SK-N-SH treated with all-trans-retinoic acid at 6 μM for 48 hours (cell line): ENCODE data around the gene C19orf33.

Source experiments
- ARNTL ChIP-seq: fragments of 450-650 bp; formaldehyde crosslinking; IDR thresholded peaks from 2 replicates; pipeline ENCODE4 v1.5.0; 2020; ENCODE audit warnings: low read depth, mild to moderate bottlenecking, moderate library complexity, borderline replicate concordance
- CSDC2 ChIP-seq: fragments of 250-450 bp; sonication (Bioruptor Pico); IDR thresholded peaks from 2 replicates; pipeline ENCODE4 v1.5.0; 2020; ENCODE audit warnings: mild to moderate bottlenecking, moderate library complexity
- PATZ1 ChIP-seq: fragments of 250-450 bp; sonication (Bioruptor Pico); IDR thresholded peaks from 2 replicates; pipeline ENCODE4 v1.8.0; 2020; ENCODE audit warnings: mild to moderate bottlenecking, moderate library complexity, borderline replicate concordance
- RARB ChIP-seq: fragments of 250-450 bp; sonication (Bioruptor Pico); IDR thresholded peaks from 2 replicates; pipeline ENCODE4 v1.8.0; 2021; ENCODE audit warnings: mild to moderate bottlenecking, moderate library complexity
- ZFP3 ChIP-seq: fragments of 250-450 bp; sonication (Bioruptor Pico); IDR thresholded peaks from 2 replicates; pipeline ENCODE4 v1.5.0; 2020; ENCODE audit warnings: mild to moderate bottlenecking, moderate library complexity

- TF ChIP-seq ZFP3 (CRISPR knock-in tag) (no peak), PATZ1 (CRISPR knock-in tag) (no peak), ARNTL (CRISPR knock-in tag) (no peak), RARB (CRISPR knock-in tag) (no peak), CSDC2 (CRISPR knock-in tag) (no peak)
Observed at GRCh38 chr19:38298821-38299680, 5.0 kb upstream of the C19orf33 start.
